Urothelium cell line (cell line): ENCODE data around the gene AMBRA1.
A peak's percentile ranks its signal among the peaks of the same experiment; 100 is the strongest.

ENCODE experiments used
- DNase-seq: peaks from one replicate; pipeline ENCODE4 v3.0.0; 2011; ENCODE audit warnings: low spot score, mixed read lengths
- FAIRE-seq: peaks from 2 replicates; lab custom pipeline; 2011; peaks lifted over from hg19 to GRCh38; lab: Jason Lieb, UNC

AMBRA1 gene, protein sequence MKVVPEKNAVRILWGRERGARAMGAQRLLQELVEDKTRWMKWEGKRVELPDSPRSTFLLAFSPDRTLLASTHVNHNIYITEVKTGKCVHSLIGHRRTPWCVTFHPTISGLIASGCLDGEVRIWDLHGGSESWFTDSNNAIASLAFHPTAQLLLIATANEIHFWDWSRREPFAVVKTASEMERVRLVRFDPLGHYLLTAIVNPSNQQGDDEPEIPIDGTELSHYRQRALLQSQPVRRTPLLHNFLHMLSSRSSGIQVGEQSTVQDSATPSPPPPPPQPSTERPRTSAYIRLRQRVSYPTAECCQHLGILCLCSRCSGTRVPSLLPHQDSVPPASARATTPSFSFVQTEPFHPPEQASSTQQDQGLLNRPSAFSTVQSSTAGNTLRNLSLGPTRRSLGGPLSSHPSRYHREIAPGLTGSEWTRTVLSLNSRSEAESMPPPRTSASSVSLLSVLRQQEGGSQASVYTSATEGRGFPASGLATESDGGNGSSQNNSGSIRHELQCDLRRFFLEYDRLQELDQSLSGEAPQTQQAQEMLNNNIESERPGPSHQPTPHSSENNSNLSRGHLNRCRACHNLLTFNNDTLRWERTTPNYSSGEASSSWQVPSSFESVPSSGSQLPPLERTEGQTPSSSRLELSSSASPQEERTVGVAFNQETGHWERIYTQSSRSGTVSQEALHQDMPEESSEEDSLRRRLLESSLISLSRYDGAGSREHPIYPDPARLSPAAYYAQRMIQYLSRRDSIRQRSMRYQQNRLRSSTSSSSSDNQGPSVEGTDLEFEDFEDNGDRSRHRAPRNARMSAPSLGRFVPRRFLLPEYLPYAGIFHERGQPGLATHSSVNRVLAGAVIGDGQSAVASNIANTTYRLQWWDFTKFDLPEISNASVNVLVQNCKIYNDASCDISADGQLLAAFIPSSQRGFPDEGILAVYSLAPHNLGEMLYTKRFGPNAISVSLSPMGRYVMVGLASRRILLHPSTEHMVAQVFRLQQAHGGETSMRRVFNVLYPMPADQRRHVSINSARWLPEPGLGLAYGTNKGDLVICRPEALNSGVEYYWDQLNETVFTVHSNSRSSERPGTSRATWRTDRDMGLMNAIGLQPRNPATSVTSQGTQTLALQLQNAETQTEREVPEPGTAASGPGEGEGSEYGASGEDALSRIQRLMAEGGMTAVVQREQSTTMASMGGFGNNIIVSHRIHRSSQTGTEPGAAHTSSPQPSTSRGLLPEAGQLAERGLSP (N-terminal part only)

GRCh38 chr11:46593550-46594373, at the start of gene AMBRA1:
Gene AMBRA1, minus strand, starts transcription at chr11:46594023. Its CDS starts 45,643 bp downstream, at chr11:46548380.
- DNase-seq (peak; percentile 83), FAIRE-seq (no peak)

DNA sequence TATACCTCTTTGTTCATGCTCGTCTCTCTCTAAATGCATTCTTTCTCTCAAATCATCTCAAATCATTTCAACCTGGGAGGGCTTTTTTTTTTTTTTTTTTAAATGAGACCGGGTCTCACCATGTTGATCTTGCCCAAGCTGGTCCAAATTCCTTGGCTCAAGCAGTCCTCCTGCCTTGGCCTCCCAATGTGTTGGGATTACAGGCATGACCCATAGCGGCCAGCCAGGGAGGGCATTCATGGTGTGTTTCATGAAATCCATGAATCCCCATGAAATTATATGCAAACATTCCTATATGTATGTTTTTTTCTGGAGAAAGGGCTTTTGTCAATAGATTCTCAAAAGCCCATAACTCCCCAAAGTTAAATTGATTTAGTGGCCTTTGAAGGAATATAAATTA, 49.7 kb upstream of the AMBRA1 start:
- FAIRE-seq, result no peak
- no peak for DNase-seq

DNA sequence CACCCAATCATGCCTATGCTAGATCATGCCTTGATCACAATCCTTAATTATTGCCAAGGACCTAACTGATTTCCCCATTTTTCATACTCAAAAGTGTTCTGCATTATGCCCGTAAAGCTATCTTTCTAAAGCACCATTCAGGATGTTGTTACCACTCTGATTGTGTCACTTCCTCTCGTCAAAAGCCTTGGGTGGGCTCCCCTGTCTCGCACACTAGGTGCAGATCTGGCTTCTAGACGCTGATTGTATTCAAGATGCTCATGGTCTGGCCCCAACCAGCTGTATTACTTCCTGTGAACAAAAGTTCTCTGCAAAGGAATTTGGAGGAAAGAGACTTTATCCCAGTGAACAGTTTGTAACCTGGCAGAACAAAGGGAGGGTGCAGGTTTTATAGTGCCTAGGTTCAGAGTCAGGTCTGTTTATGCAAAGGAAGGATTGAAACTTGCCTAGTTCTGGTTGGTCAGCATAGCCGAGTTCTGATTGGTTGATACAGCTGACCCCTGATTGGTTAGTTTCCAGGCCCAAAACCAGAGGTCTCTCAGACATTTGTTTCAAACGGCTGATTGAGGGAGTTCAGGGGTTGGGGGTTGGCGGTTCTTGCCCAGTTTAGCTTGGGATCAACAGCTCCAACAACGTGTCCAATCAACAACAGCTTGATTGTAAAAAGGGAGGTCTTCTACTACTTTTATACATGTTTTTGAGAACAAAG, 49.0 kb upstream of the AMBRA1 start:
- FAIRE-seq (no peak), DNase-seq (no peak)

DNA sequence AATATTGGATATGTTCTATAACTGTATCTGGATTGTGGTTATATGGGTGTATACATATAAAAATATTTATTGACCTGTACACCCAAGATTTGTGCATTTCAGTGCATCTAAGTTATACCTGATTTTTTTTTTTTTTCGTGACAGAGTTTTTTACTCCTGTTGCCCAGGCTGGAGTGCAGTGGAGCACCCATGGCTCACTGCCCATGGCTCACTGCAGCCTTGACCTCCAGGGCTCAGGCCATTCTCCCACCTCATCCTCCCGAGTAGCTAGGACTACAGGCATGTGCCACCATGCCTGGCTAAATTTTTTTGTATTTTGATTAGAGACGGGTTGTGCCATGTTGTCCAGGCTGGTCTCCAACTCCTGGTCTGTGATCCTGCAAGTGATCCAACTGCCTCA, 47.8 kb upstream of the AMBRA1 start:
- FAIRE-seq (no peak), DNase-seq (no peak)

- DNase-seq, result no peak
- FAIRE-seq, result no peak
Observed at GRCh38 chr11:46640036-46640788, 46.4 kb upstream of the AMBRA1 start.

DNA sequence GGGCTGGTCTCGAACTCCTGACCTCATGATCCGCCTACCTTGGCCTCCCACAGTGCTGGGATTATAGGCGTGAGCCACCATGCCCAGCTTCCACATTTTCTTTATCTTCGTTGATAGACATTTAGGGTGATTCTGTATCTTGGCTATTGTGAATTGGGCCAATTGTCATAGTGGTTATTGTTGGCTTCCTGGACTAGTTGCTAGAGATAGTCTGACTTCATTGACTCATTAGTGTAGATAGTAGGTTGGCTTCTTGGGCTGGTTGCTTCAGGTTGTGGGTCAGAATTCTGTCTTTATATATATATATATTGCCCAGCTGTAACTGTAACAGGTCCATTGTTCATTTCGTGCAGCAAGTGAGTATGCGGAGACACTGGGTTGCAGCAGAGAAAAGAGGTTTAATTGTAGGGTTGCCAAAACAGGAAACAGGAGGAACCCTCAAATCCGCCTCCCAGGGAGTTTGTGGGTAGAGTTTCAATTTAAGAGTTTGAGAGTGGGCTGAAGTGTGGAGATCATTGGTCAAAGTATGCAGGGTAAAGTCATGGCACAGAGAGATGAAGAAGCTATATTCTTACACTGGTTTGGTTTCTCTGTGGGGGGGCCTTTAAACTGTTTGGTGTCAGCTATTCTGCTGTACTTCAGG, 45.5 kb upstream of the AMBRA1 start:
- no peak for DNase-seq
- no peak for FAIRE-seq

GRCh38 chr11:46637546-46637945, 43.7 kb upstream of the AMBRA1 start:
- DNase-seq, result no peak
- FAIRE-seq, result no peak

GRCh38 chr11:46635557-46636139, 41.8 kb upstream of the AMBRA1 start:
- FAIRE-seq, result no peak
- DNase-seq, result no peak

- FAIRE-seq, result no peak
- no peak for DNase-seq
Observed at GRCh38 chr11:46633291-46634217, 39.7 kb upstream of the AMBRA1 start.

- no peak for DNase-seq
- no peak for FAIRE-seq
Observed at GRCh38 chr11:46632502-46632901, 38.7 kb upstream of the AMBRA1 start.

- FAIRE-seq (no peak), DNase-seq (no peak)
Observed at GRCh38 chr11:46631676-46632075, 37.9 kb upstream of the AMBRA1 start.

DNA sequence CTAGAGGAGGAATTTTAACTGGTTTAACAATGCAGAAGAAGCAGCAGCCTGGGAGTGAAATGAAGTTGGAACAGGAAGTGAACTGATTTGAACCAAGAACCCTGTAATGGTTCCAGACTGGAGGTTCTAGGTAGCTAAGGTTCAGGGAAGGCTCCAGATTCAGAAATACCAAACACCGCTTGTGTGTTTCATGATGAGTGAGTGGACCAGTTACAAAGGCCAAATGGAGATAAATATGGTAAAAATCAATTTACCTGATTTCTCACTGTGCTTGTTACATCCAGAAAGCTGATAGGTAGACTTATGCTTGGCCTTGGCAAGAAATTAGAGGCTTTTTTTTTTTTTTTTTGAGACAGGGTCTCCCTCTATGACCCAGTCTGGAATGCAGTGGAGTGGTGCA, 36.4 kb upstream of the AMBRA1 start:
- no peak for DNase-seq
- no peak for FAIRE-seq

DNA sequence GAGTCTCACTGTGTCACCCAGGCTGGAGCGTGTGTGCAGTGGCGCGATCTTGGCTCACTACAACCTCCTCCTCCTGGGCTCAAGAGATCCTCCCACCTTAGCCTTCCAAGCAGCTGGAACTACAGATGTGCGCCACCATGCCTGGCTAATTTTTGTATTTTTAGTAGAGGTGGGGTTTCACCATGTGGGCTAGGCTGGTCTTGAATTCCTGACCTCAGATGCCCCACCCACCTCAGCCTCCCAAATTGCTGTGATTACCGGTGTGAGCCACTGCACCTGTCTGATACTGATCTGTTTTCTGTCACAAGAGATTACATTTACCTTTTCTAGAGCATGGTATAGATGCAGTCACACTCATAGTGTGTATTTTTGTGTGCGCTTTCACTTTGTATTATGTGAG, 35.1 kb upstream of the AMBRA1 start:
- FAIRE-seq, result no peak
- DNase-seq, result no peak

- no peak for DNase-seq
- FAIRE-seq, result no peak
Observed at GRCh38 chr11:46625406-46625805, 31.6 kb upstream of the AMBRA1 start.

DNA sequence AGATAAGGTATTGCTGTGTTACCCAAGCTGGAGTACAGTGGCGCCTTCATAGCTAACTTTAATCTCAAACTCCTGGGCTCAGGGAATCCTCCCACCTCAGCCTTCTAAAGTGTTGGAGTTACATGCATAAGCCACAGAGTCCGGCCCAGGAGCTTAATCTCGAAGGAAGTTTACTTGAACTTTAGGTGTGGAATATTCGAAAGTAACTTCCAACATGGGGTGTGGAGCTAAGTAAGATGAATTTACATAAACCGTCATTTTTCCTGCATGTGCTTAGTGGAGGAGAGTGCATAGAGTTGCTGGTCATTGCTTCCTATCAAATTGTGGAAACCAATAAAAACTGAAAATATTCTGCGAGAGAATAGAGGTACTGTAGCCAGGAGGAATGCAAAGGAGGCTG, 25.0 kb upstream of the AMBRA1 start:
- FAIRE-seq (no peak), DNase-seq (no peak)

- no peak for DNase-seq
- FAIRE-seq, result no peak
Observed at GRCh38 chr11:46617972-46618314, 24.1 kb upstream of the AMBRA1 start.
